ENCODE results near the gene CEP70.

DNA sequence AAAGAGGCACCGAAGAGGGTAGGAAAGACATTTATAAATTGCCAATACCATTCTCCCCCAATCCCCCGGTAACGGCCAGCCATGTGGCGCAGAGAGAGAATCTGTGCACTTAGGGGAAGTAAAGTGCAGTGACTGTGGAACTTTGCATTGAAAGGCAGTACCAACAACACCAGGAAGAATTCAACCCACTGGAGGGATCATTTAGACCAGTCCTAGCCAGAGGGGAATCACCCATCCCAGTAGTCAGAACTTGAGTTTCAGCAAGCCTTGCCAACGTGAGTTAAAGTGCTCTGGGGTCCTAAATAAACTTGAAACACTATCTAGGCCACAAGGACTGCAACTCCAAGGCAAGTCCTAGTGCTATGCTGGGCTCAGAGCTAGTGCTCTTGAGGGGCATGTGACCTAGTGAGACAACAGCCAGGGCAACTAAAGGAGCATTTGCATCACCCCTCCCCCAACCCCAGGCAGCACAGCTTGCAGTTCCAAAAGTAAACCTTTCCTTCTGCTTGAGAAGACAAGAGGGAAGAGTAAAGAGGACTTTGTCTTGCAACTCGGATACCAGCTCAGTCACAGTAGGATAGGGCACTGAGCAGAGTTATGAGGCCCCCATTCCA, 15.0 kb downstream of the CEP70 start:
- TF ChIP-seq, protein P1, sequence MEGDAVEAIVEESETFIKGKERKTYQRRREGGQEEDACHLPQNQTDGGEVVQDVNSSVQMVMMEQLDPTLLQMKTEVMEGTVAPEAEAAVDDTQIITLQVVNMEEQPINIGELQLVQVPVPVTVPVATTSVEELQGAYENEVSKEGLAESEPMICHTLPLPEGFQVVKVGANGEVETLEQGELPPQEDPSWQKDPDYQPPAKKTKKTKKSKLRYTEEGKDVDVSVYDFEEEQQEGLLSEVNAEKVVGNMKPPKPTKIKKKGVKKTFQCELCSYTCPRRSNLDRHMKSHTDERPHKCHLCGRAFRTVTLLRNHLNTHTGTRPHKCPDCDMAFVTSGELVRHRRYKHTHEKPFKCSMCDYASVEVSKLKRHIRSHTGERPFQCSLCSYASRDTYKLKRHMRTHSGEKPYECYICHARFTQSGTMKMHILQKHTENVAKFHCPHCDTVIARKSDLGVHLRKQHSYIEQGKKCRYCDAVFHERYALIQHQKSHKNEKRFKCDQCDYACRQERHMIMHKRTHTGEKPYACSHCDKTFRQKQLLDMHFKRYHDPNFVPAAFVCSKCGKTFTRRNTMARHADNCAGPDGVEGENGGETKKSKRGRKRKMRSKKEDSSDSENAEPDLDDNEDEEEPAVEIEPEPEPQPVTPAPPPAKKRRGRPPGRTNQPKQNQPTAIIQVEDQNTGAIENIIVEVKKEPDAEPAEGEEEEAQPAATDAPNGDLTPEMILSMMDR (IDR thresholded peaks at IDR 0.05): no peak
- TF ChIP-seq POLR2A (IDR thresholded peaks at IDR 0.05): no peak

Measured in thyroid gland (tissue), 4 donors.